ENCODE measurements around the gene KNL1.
A peak's percentile ranks its signal among the peaks of the same experiment; 100 is the strongest.
"Not testable (repeated sequence)": the region's sequence is repeated elsewhere in the genome, so short reads cannot be mapped to it uniquely, and the experiment has no call there.

The KNL1 gene

DNA sequence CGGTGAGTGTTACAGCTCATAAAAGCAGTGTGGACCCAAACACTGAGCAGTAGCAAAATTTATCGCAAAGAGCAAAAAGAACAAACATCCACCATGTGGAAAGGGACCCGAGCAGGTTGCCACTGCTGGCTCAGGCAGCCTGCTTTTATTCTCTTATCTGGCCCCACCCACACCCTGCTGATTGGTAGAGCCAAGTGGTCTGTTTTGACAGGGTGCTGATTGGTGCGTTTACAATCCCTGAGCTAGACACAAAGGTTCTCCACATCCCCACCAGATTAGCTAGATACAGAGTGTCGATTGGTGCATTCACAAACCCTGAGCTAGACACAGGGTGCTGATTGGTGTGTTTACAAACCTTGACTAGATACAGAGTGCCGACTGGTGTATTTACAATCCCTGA is 82.2 kb downstream of the KNL1 start:
- not testable (repeated sequence) for DNase-seq

GRCh38 chr15:40676906-40677305 is 82.9 kb downstream of the KNL1 start:
- not testable (repeated sequence) for DNase-seq

DNA sequence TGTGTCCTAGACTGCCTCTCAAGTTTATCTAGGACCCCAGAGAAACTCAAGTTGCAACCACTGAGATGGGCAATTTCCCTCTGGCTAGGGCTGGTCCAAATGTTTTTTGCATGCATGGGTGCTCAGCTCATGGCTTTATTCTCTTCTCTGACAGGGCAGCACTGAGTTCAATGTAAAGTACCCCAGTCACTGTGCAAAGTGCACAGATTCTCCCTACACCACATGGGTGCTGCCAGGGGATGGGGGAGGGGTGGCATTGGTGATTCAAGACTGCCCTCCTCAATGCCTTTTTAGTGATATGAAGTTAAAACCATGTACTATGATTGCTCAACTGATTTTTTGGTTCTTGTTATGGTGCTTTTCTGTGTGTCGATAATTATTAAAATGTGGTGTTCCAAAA is 86.1 kb downstream of the KNL1 start:
- no peak for DNase-seq

DNA sequence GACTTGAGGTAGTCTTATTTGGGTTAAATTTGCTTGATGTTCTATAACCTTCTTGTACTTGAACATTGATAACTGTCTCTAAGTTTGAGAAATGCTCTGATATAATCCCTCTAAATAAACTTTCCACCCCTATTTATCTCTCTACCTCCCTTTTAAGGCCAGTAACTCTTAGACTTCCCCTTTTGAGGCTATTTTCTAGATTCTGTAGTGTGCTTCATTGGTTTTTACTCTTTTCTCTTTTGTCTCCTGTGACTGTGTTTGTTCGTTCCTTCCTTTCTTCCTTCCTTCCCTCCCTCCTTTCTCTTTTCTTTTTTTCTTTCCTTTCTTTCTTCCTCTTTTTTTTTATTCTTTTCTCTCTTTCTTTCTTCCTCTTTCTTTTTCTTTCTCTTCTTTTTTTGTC is 86.9 kb downstream of the KNL1 start:
- not testable (repeated sequence) for DNase-seq

DNA sequence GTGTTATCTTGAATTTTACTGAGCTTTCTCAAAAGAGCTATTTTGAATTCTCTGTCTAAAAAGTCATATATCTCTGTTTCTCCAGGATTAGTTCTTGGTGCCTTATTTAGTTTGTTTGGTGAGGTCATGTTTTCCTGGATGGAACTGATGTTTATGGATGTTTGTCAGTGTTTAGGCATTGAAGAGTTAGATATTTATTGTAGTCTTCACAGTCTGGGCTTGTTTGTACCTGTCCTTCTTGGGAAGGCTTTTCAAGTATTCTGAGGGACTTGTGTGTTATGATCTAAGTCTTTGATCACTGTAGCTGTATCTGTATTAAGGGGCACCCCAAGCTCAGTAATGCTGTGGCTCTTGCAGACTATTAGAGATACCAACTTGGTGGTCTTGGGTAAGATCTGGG is 90.3 kb downstream of the KNL1 start:
- no peak for DNase-seq

GRCh38 chr15:40685376-40685775 is 91.3 kb downstream of the KNL1 start:
- DNase-seq = no peak

- no peak for DNase-seq
Measured at GRCh38 chr15:40688932-40689799, 95.1 kb downstream of the KNL1 start.

GRCh38 chr15:40691737-40692136 is 97.7 kb downstream of the KNL1 start:
- no peak for DNase-seq

DNA sequence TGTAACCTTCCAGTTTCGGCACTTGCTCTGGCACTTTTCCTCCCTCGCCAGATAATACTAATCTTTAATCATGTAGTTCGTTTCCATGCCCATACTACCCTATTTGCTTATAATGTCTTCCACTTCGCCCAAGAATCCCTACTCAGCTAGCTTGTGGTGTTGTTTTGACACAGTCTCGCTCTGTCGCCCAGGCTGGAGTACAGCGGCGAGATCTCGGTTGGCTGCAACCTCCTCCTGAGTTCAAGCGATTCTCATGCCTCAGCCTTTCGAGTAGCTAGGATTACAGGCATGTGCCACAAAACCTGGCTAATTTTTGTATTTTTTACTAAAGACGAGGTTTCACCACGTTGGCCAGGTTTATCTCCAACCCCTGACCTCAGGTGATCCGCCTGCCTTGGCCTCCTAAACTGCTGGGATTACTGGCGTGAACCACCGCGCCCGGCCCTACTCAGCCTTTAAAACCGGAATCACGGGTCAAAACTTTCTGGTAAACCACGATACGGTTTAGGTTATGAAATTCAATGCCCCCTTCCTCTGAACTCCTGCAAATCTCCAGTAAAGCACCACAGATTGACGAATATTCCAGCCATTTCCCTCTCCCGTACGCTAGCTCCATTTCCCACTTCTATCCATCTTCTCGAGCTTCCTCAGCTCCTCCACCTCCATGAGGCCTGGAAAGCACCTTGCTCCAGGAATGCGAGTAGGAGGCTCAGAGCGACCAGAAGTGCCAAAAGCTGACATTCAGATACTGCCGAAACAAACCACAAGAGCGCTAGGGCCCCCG is 100.0 kb downstream of the KNL1 start:
- no peak for DNase-seq

GRCh38 chr15:40694688-40695468 is 100.8 kb downstream of the KNL1 start, which contains the start of gene RAD51:
Gene RAD51 (plus strand): TSS chr15:40695174. CDS start chr15:40698759, 3,585 bp downstream.
- DNase-seq = peak; percentile 96

DNA sequence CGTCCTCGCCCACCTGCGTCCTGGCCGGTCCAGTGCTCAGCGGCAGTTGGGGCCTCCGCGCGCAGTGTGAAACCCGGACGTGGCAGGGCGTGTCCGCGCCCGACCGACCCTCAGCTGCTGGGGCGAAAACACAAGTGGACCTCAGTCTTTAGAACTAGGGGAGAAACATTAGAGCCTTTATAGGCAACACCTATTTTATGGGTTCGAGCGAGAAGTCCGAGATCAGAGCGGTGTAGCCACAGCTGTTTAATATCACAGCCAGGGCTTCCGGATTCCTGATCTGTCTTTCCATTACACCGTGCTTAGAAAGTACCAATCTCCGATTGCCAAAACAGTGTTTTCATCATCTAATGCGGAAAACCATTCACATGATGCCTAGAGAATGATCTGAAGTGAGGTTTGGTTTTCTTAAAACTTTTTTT is 101.4 kb downstream of the KNL1 start:
- peak; percentile 16 for DNase-seq

GRCh38 chr15:40696228-40696627 is 102.2 kb downstream of the KNL1 start:
- DNase-seq = no peak

GRCh38 chr15:40697916-40698315 is 103.9 kb downstream of the KNL1 start:
- DNase-seq = no peak

- no peak for DNase-seq
Measured at GRCh38 chr15:40702077-40702476, 108.0 kb downstream of the KNL1 start.

- DNase-seq = no peak
Measured at GRCh38 chr15:40706121-40706520, 112.1 kb downstream of the KNL1 start.

Measured in fibroblast of skin of back (primary cell).